Endometrial microvascular endothelial cells (primary cell): ENCODE measurements around the gene SECISBP2L. TPM values are rescaled to one million over a fixed set of nuclear protein-coding genes. Genes with fewer than 3 reads are reported as not detected.

Source experiments
- in situ Hi-C: cut with HindIII; loops from 2 replicates; pipeline ENCODE4 v1.10.0; 2017; ENCODE audit warnings: low sequenced_read_pairs, low pct_unique_long_range_greater_than_20kb; ENCODE audit errors: inconsistent ontology term
- total RNA-seq: library from RNA; depleted of rRNA; stranded (reverse); fragments of >200 nt; gene quantifications from one replicate; pipeline ENCODE4 v1.2.3, GENCODE V29; 2015; ENCODE audit errors: inconsistent ontology term

Gene SECISBP2L
- total RNA-seq, 1 donor from 2014 or later, result 28.0 TPM

- in situ Hi-C loops, result no loop called here
Observed at GRCh38 chr15:48941904-48942303, 104.3 kb downstream of the SECISBP2L start.

GRCh38 chr15:48940508-48940907 lies 105.7 kb downstream of the SECISBP2L start:
- in situ Hi-C loops, result no loop called here

GRCh38 chr15:48939648-48940047 lies 106.6 kb downstream of the SECISBP2L start:
- in situ Hi-C loops, result no loop called here

Other genes with a start within 250 kb of the SECISBP2L start
- 3.4 TPM for gene CEP152, start 235.4 kb downstream of the SECISBP2L start, total RNA-seq
- gene EID1, start 168.3 kb downstream of the SECISBP2L start, total RNA-seq, result 221 TPM
- gene SHC4, start 82.5 kb downstream of the SECISBP2L start, total RNA-seq, result 0.09 TPM
- gene COPS2, start 109.2 kb upstream of the SECISBP2L start, total RNA-seq, result 75.3 TPM
- 57.7 TPM for gene GALK2, start 123.8 kb upstream of the SECISBP2L start, total RNA-seq